ENCODE results near the gene CES1.
"Not testable (repeated sequence)": the region's sequence is repeated elsewhere in the genome, so short reads cannot be mapped to it uniquely, and the experiment has no call there.

- TF ChIP-seq POLR2AphosphoS5 (IDR thresholded peaks at IDR 0.05; ENCODE audit: borderline replicate concordance, low read depth, low read length); EZH2 (IDR thresholded peaks at IDR 0.05); FOXP2 (optimal IDR thresholded peaks at IDR 0.05; ENCODE audit: control extremely low read depth, extremely low read length, insufficient read depth): not testable (repeated sequence)
Measured at GRCh38 chr16:55757595-55758527, 75.0 kb downstream of the CES1 start.
